ENCODE data around the gene NXN. TPM values are rescaled to one million over a fixed set of nuclear protein-coding genes. Genes with fewer than 3 reads are reported as not detected.

Gene NXN
- total RNA-seq, 1 donor from 2014 or later: 53.1 TPM

DNA sequence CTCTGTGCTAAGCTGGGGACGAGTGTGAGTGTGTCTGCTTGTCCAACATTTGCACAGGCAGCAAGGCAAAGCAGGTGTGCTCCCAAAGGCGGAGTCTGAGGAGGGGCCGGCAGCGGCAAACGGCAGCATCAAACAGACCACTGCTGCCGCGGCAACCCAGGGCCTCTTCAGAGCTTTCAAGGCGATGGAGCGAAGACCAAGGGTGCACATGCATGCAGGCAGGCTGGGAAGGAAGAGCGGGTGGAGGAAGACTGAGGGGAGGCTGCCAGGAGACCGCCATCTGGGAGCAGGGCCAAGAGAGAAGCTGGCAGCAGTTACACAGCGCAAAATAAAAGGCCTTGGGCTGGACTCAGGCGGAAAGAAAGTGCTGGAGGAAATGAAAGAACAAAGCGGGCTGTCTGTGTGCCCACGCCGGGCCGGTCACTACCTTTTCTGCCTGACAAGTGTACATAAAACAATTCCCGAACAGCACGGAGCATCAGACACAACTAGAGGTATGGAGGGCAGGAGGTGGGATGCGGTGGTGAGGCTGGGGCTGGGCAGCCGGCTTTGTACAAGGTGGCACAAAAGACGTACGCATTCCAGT, 25.9 kb upstream of the NXN start:
- Mint-ChIP-seq H3K4me1 (ENCODE audit: low read depth) (peaks cover 3% of the 10 kb centered on the region), H3K9me3 (ENCODE audit: low read depth) (no peaks in the 10 kb centered on the region), H3K36me3 (ENCODE audit: insufficient read depth) (peaks cover 8% of the 10 kb centered on the region), H3K27me3 (no peaks in the 10 kb centered on the region), H3K4me3 (ENCODE audit: low read depth) (no peak overlapping the region), H3K27ac (no peak overlapping the region)
- no peak for DNase-seq (ENCODE audit: low spot score, unreplicated experiment)
- TF ChIP-seq, protein P1, sequence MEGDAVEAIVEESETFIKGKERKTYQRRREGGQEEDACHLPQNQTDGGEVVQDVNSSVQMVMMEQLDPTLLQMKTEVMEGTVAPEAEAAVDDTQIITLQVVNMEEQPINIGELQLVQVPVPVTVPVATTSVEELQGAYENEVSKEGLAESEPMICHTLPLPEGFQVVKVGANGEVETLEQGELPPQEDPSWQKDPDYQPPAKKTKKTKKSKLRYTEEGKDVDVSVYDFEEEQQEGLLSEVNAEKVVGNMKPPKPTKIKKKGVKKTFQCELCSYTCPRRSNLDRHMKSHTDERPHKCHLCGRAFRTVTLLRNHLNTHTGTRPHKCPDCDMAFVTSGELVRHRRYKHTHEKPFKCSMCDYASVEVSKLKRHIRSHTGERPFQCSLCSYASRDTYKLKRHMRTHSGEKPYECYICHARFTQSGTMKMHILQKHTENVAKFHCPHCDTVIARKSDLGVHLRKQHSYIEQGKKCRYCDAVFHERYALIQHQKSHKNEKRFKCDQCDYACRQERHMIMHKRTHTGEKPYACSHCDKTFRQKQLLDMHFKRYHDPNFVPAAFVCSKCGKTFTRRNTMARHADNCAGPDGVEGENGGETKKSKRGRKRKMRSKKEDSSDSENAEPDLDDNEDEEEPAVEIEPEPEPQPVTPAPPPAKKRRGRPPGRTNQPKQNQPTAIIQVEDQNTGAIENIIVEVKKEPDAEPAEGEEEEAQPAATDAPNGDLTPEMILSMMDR (IDR thresholded peaks at IDR 0.05; ENCODE audit: unreplicated experiment): no peak

DNA sequence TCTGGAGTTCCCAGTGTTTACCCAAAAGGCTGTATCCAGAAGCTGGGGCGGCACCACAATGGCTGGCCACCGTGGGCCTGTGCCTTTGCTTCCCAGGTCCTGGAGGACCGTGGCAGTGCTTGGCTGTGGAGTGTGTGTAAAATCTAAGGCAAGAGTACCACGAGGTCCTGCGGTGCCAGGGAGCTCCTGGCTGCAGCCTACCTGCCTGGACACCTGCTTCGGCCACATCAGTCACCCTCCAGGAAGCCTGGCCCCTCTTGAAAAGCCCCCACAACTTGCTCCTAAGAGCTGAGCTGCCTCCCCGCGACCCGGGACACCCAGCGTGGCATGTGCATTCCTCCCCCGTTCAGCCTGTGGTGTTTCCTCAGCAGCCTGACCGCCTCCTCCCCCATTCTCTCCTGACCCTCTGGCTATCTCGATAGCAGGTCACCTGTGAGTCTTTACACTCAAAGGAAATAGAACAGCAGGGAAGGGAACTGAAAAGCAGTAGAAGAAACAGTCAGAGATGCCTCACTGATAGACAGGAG, 25.3 kb upstream of the NXN start:
- Mint-ChIP-seq H3K27me3 (no peaks in the 10 kb centered on the region), H3K27ac (peak overlapping the region; percentile 12), H3K4me1 (ENCODE audit: low read depth) (peaks cover 3% of the 10 kb centered on the region), H3K36me3 (ENCODE audit: insufficient read depth) (peaks cover 11% of the 10 kb centered on the region), H3K4me3 (ENCODE audit: low read depth) (no peak overlapping the region), H3K9me3 (ENCODE audit: low read depth) (no peaks in the 10 kb centered on the region)
- no peak for DNase-seq (ENCODE audit: low spot score, unreplicated experiment)
- TF ChIP-seq, protein P1 (IDR thresholded peaks at IDR 0.05; ENCODE audit: unreplicated experiment): no peak

DNA sequence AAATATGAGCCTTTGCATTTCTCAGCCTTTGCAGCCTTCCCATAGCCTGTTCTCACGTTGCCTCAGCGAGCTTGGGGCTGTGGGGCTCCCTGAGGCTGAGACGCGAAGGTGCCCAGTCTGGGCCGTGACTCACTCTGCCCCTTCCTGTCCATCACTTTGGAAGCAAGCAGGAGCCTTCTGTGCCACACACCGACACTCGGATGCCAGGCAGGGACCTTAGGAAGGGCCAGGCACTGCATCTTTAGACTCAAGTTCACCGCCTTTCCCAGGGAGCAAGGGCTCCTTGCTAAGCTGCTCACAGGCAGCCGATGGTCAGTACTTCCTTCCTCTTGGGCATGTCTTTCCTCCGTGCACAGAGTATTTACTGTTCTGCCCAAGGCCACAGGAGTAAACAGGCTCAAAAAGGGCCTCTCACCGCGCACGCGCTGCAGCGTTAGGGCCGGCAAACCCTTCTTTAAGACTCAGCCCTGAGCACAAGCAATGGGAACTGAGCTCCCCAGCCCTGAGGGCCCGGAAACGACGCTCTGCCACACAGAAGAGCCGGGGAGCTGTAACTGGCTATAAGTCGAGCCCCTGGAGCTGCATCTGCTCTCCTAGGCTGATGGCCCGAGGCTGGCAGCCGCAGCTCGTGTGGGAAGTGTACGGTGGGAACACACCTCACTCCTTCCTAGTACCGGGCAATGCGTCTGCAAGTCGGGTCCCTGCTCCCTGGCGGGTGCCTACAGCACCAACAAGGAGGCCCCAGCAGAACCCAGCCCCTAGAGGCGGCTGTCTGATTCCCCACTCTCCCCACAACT, 24.6 kb upstream of the NXN start:
- H3K4me1 Mint-ChIP-seq (ENCODE audit: low read depth): peaks cover 3% of the 10 kb centered on the region
- H3K36me3 Mint-ChIP-seq (ENCODE audit: insufficient read depth): peaks cover 11% of the 10 kb centered on the region
- DNase-seq (ENCODE audit: low spot score, unreplicated experiment): no peak
- no peak overlapping the region for H3K4me3 Mint-ChIP-seq (ENCODE audit: low read depth)
- TF ChIP-seq, protein P1 (IDR thresholded peaks at IDR 0.05; ENCODE audit: unreplicated experiment): no peak
- no peaks in the 10 kb centered on the region for H3K27me3 Mint-ChIP-seq
- H3K27ac Mint-ChIP-seq: no peak overlapping the region
- H3K9me3 Mint-ChIP-seq (ENCODE audit: low read depth): no peaks in the 10 kb centered on the region

DNA sequence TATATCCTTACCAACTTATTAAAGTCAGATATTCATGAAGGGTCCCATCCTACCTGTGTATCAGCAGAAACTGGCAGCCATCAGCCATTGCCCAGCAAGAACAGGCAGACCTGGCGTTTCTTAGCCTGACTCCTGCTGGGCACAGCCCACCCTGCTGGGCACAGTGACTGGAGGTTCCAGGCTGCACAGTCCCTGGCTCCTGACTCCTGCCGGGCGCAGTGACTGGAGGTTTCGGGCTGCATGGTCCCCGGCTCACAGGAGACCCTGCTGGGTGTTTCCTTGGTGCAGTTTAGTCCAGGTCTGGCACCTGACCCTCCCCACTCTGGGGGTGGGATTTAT, 24.0 kb upstream of the NXN start:
- TF ChIP-seq, protein P1 (IDR thresholded peaks at IDR 0.05; ENCODE audit: unreplicated experiment): no peak
- H3K4me3 Mint-ChIP-seq (ENCODE audit: low read depth): no peak overlapping the region
- no peaks in the 10 kb centered on the region for H3K9me3 Mint-ChIP-seq (ENCODE audit: low read depth)
- no peak overlapping the region for H3K27ac Mint-ChIP-seq
- peaks cover 11% of the 10 kb centered on the region for H3K36me3 Mint-ChIP-seq (ENCODE audit: insufficient read depth)
- H3K4me1 Mint-ChIP-seq (ENCODE audit: low read depth): peaks cover 5% of the 10 kb centered on the region
- no peaks in the 10 kb centered on the region for H3K27me3 Mint-ChIP-seq
- DNase-seq (ENCODE audit: low spot score, unreplicated experiment): no peak

DNA sequence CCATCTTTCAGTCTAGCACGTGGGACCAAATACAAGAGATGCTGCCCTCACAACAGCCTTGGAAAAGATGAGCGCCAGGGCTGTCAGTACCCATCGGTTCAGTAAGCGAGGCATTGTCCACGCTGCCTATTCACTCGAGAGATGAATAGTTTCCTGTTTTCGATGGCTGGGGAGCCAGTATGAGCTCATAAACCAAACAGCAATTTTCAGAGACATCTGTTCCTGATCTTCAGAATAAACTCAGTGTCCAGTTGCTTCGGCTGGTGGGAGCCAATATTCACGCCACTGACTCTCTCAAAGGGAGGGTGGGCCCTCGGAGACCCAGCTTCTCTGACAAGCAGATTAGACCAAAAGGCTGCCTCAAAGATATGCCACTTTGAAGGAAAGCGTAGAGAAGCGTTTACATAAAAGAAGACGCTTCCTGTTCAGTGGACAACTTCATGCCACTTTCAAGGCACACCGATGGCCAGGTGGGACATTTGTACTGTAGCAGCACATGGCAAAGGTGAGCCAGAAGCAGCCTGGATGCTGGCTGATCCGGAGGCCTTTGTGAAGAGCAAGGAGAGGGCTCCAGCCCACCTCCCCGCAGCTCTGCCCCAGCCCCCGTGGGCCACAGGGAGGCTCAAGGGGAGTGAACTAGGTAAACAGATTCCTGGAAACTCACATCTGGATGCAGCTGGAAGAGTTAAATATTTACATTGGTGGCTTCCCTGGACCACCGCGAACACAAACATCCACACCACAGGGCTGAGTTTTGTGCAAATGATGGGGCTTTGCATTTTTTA, 23.4 kb upstream of the NXN start:
- Mint-ChIP-seq H3K4me1 (ENCODE audit: low read depth) (peaks cover 8% of the 10 kb centered on the region), H3K9me3 (ENCODE audit: low read depth) (no peaks in the 10 kb centered on the region)

More for the DNA sequence above, 23.4 kb upstream of the NXN start:
- H3K27me3 Mint-ChIP-seq: no peaks in the 10 kb centered on the region
- no peak overlapping the region for H3K4me3 Mint-ChIP-seq (ENCODE audit: low read depth)
- TF ChIP-seq, protein P1 (IDR thresholded peaks at IDR 0.05; ENCODE audit: unreplicated experiment): no peak
- peaks cover 11% of the 10 kb centered on the region for H3K36me3 Mint-ChIP-seq (ENCODE audit: insufficient read depth)
- H3K27ac Mint-ChIP-seq: no peak overlapping the region
- DNase-seq (ENCODE audit: low spot score, unreplicated experiment): no peak

All from progenitor cell of endocrine pancreas (in vitro differentiated cells).